Tibial artery (tissue), 4 donors: ENCODE measurements around the gene FBXO44.
A peak's percentile ranks its signal among the peaks of the same experiment; 100 is the strongest.

Source experiments
- DNase-seq, 2 donors: peaks; one replicate each; pipeline ENCODE4 v3.0.0-alpha.2; 2019
- H3K27ac ChIP-seq, 2 donors: fragments of 200-600 bp; sonication (generic) in 1 of 2; 1 replicate in 1 of 2; 2 replicates in 1 of 2; pipeline ENCODE4 v1.5.1; 2018 to 2019; ENCODE audit warnings: mild to moderate bottlenecking in 1 of 2
- H3K27me3 ChIP-seq, 2 donors: fragments of 200-600 bp; sonication (generic) in 1 of 2; one replicate each; pipeline versions ENCODE4 v1.5.1 to v1.6.0; 2016 to 2019
- H3K36me3 ChIP-seq, 3 donors: fragments of 200-600 bp; sonication (generic) in 2 of 3; one replicate each; pipeline ENCODE4 v1.5.1; 2016 to 2019; ENCODE audit warnings: mild to moderate bottlenecking in 2 of 3
- H3K4me1 ChIP-seq, 4 donors: fragments of 200-600 bp; sonication (generic) in 2 of 4; 1 replicate in 3 of 4; 2 replicates in 1 of 4; pipeline ENCODE4 v1.5.1; 2016 to 2019
- H3K4me3 ChIP-seq, 2 donors: fragments of 200-600 bp; sonication (generic) in 1 of 2; 1 replicate in 1 of 2; 2 replicates in 1 of 2; pipeline ENCODE4 v1.5.1; 2018 to 2019; ENCODE audit warnings: mild to moderate bottlenecking in 2 of 2
- H3K9me3 ChIP-seq, 3 donors: fragments of 200-600 bp; sonication (generic) in 1 of 3; one replicate each; pipeline ENCODE4 v1.5.1; 2016 to 2019
- intact Hi-C: fragments of 100-400 bp; cut with DNase I; formaldehyde crosslinking; loops from one replicate; pipeline ENCODE4 v1.15.0; 2023; ENCODE audit warnings: low total_unique reads
- TF ChIP-seq, protein P1 (sequence below), 2 experiments: fragments of 200-600 bp in 1 of 2; fragments of 450-650 bp in 1 of 2; IDR thresholded peaks; one replicate each; pipeline ENCODE4 v1.5.1; 2017 to 2019; ENCODE audit warnings: antibody characterized with exemption in 2 of 2, mild to moderate bottlenecking in 1 of 2, moderate library complexity in 1 of 2

The FBXO44 gene

DNA sequence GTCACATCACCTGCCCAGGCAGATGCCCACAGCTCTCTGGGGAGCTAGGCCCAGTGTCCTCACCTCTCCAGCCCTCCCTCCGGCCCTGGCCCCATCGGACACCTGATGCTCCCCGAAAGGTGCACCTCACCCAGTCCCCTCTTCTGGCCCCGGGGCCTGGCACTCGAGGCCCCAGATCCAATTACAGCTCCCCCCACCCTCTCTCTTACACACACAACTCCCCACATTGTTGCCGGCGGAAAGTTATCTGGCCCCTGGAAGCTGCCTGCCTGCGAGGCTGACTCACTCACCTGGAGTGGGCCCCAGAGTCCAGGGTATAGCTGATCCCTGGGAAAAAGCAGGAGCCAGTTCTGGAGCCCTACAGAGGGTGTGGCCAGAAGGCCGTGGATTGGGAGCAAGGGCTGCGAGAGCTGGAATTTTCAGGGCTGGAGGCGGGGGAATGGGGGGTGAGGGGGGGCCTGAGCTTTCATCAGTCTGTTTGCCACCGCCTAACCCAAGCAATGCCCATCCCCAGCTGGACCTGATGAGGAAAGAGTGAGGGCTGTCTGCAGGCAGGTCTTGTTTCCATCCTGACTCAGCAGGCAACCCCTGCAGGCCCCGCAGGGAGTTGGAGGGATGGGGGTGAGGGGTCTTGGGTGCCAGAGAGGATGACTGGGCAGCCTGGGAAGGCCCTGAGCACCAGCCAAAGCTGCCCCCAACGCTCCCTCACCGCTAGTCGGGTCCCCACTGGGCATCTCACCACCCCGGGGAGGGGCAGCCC is 1.4 kb upstream of the FBXO44 start:
- Histone ChIP-seq H3K9me3 (no peaks in the 10 kb centered on the region), H3K27ac (no peak overlapping the region)

GRCh38 chr1:11653861-11654136 is 878 bp upstream of the FBXO44 start:
- DNase-seq, result no peak
- Histone ChIP-seq H3K27me3 (peaks cover 0 to 21% of the 10 kb centered on the region in 2 donors), H3K9me3 (no peaks in the 10 kb centered on the region), H3K27ac (peak overlapping the region in 1 of 2 donors; percentile 54), H3K4me3 (peak overlapping the region; percentile 61 to 73), H3K4me1 (peaks cover 0 to 48% (median 35%) of the 10 kb centered on the region in 4 donors), H3K36me3 (peaks cover 0 to 8% (median 0%) of the 10 kb centered on the region in 3 donors)
- intact Hi-C loops, result loop anchor here (10.0 kb wide), 1 partner anchor 151 kb away; the partner anchor contains the start of genes CLCN6 and MTHFR
- TF ChIP-seq, protein P1, sequence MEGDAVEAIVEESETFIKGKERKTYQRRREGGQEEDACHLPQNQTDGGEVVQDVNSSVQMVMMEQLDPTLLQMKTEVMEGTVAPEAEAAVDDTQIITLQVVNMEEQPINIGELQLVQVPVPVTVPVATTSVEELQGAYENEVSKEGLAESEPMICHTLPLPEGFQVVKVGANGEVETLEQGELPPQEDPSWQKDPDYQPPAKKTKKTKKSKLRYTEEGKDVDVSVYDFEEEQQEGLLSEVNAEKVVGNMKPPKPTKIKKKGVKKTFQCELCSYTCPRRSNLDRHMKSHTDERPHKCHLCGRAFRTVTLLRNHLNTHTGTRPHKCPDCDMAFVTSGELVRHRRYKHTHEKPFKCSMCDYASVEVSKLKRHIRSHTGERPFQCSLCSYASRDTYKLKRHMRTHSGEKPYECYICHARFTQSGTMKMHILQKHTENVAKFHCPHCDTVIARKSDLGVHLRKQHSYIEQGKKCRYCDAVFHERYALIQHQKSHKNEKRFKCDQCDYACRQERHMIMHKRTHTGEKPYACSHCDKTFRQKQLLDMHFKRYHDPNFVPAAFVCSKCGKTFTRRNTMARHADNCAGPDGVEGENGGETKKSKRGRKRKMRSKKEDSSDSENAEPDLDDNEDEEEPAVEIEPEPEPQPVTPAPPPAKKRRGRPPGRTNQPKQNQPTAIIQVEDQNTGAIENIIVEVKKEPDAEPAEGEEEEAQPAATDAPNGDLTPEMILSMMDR (IDR thresholded peaks at IDR 0.05), result no peak

More for the DNA sequence above, 1.4 kb upstream of the FBXO44 start:
- intact Hi-C loops, result loop anchor here (10.0 kb wide), 1 partner anchor 152 kb away; the partner anchor contains the start of genes CLCN6 and MTHFR
- H3K4me1 ChIP-seq, result peaks cover 0 to 54% (median 40%) of the 10 kb centered on the region in 4 donors
- H3K27me3 ChIP-seq, result peaks cover 0 to 26% of the 10 kb centered on the region in 2 donors
- H3K4me3 ChIP-seq, result no peak overlapping the region
- DNase-seq, result no peak
- TF ChIP-seq, protein P1 (IDR thresholded peaks at IDR 0.05), result no peak
- H3K36me3 ChIP-seq, result peaks cover 0 to 3% (median 0%) of the 10 kb centered on the region in 3 donors

- peak overlapping the region; percentile 25 to 45 for H3K27ac ChIP-seq
- intact Hi-C loops, result loop anchor here (10.0 kb wide), 1 partner anchor 150 kb away; the partner anchor contains the start of genes CLCN6 and MTHFR
- peaks cover 0 to 20% (median 0%) of the 10 kb centered on the region in 3 donors for H3K36me3 ChIP-seq
- H3K4me3 ChIP-seq, result peak overlapping the region; percentile 61 to 73
- TF ChIP-seq, protein P1 (IDR thresholded peaks at IDR 0.05), result no peak
- no peaks in the 10 kb centered on the region for H3K9me3 ChIP-seq
- peaks cover 0 to 35% (median 26%) of the 10 kb centered on the region in 4 donors for H3K4me1 ChIP-seq
- no peak for DNase-seq
- peaks cover 0 to 7% of the 10 kb centered on the region in 2 donors for H3K27me3 ChIP-seq
Observed at GRCh38 chr1:11654939-11655808, 497 bp downstream of the FBXO44 start.

DNA sequence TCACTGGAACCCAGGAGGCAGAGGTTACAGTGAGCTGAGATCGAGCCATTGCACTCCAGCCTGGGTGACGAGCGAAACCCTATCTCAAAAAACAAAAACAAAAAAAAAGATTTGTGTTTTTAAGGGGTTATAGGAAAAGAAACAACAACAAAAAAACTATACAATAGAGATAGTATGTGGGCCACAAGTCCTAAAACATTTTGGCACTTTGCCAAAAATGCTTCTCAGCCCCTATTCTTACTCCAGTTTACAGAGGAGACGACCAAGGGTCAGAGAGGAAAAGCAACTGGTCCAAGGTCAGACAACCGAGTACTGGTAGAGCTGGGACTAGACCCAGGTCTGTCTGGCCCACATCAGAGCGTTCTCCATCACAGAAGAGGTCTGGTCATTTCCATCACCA is 3.0 kb downstream of the FBXO44 start:
- intact Hi-C loops, result loop anchor here (10.0 kb wide), 1 partner anchor 147 kb away; the partner anchor contains the start of genes CLCN6 and MTHFR
- DNase-seq, result no peak
- Histone ChIP-seq H3K27me3 (no peaks in the 10 kb centered on the region), H3K4me1 (peaks cover 0 to 25% (median 18%) of the 10 kb centered on the region in 4 donors), H3K9me3 (no peaks in the 10 kb centered on the region), H3K4me3 (no peak overlapping the region), H3K36me3 (peaks cover 0 to 42% (median 9%) of the 10 kb centered on the region in 3 donors), H3K27ac (no peak overlapping the region)
- TF ChIP-seq, protein P1 (IDR thresholded peaks at IDR 0.05), result no peak

- peak in 1 of 2 donors; percentile 53 for DNase-seq
- intact Hi-C loops, result loop anchor here (10.0 kb wide), 1 partner anchor 146 kb away; the partner anchor contains the start of genes CLCN6 and MTHFR
Observed at GRCh38 chr1:11658542-11658941, 3.9 kb downstream of the FBXO44 start.

More at GRCh38 chr1:11658542-11658941, 3.9 kb downstream of the FBXO44 start:
- H3K4me1 ChIP-seq, result peaks cover 0 to 22% (median 18%) of the 10 kb centered on the region in 4 donors
- no peak overlapping the region for H3K27ac ChIP-seq
- H3K4me3 ChIP-seq, result no peak overlapping the region
- H3K9me3 ChIP-seq, result no peaks in the 10 kb centered on the region
- TF ChIP-seq, protein P1 (IDR thresholded peaks at IDR 0.05), result no peak
- H3K27me3 ChIP-seq, result no peaks in the 10 kb centered on the region
- H3K36me3 ChIP-seq, result peaks cover 0 to 42% (median 9%) of the 10 kb centered on the region in 3 donors
